ENCODE results near the gene MAGI2.

MAGI2 gene

GRCh38 chr7:78565784-78566183 is 887.7 kb downstream of the MAGI2 start:
- Histone ChIP-seq H3K14ac (ENCODE audit: low read length) (no peak overlapping the region), H2AK5ac (ENCODE audit: low read depth, low read length) (no peak overlapping the region), H2BK15ac (ENCODE audit: low read length) (no peak overlapping the region), H3K4me3 (ENCODE audit: low read length in 2 of 2) (no peak overlapping the region), H2BK5ac (ENCODE audit: low read length) (no peak overlapping the region), H3K27me3 (ENCODE audit: control insufficient read depth in 3 of 3, insufficient read depth in 3 of 3, low read depth in 1 of 3, low read length in 3 of 3) (no peaks in the 10 kb centered on the region), H3K4ac (ENCODE audit: low read length) (no peak overlapping the region), H4K8ac (ENCODE audit: low read depth, low read length) (no peak overlapping the region), H3K36me3 (replicated peaks in 1 of 2; ENCODE audit: control insufficient read depth in 2 of 2, insufficient read depth in 2 of 2, low read length in 2 of 2) (no peaks in the 10 kb centered on the region), H3K18ac (ENCODE audit: low read length) (no peak overlapping the region), H2BK120ac (ENCODE audit: low read depth, low read length) (no peak overlapping the region), H3K23ac (ENCODE audit: low read depth, low read length, poor library complexity) (no peak overlapping the region), H2BK12ac (ENCODE audit: low read length) (no peak overlapping the region), H3K27ac (replicated peaks; ENCODE audit: low read length) (no peak overlapping the region), H3K4me2 (ENCODE audit: insufficient read depth, low read length, poor library complexity, severe bottlenecking) (no peak overlapping the region), H3K4me1 (ENCODE audit: control insufficient read depth in 2 of 2, insufficient read depth in 1 of 2, low read depth in 1 of 2, low read length in 2 of 2) (peaks cover 2 to 25% of the 10 kb centered on the region in 2 donors), H3K9ac (ENCODE audit: low read depth, low read length, poor library complexity) (no peak overlapping the region), H2AFZ (ENCODE audit: low read length) (no peak overlapping the region), H4K91ac (ENCODE audit: low read depth, low read length, poor library complexity) (no peak overlapping the region), H3K9me3 (replicated peaks in 1 of 2; ENCODE audit: control insufficient read depth in 2 of 2, insufficient read depth in 1 of 2, low read depth in 1 of 2, low read length in 2 of 2) (no peaks in the 10 kb centered on the region), H3K79me1 (ENCODE audit: low read depth, low read length) (no peaks in the 10 kb centered on the region)
- no CpG with 5 or more reads among the region's 5 CpGs for WGBS, 2 donors (ENCODE audit: extremely low coverage in 2 of 2, insufficient read length in 2 of 2, insufficient replicate concordance in 1 of 2)
- no peak for DNase-seq (ENCODE audit: low spot score)

GRCh38 chr7:78563191-78563590 is 890.3 kb downstream of the MAGI2 start:
- Histone ChIP-seq H3K14ac (ENCODE audit: low read length) (no peak overlapping the region), H2AFZ (ENCODE audit: low read length) (peak overlapping the region; percentile 56), H3K4me1 (ENCODE audit: control insufficient read depth in 2 of 2, insufficient read depth in 1 of 2, low read depth in 1 of 2, low read length in 2 of 2) (peaks cover 4 to 31% of the 10 kb centered on the region in 2 donors), H4K91ac (ENCODE audit: low read depth, low read length, poor library complexity) (no peak overlapping the region), H3K79me1 (ENCODE audit: low read depth, low read length) (no peaks in the 10 kb centered on the region), H2BK120ac (ENCODE audit: low read depth, low read length) (no peak overlapping the region), H3K9me3 (replicated peaks in 1 of 2; ENCODE audit: control insufficient read depth in 2 of 2, insufficient read depth in 1 of 2, low read depth in 1 of 2, low read length in 2 of 2) (no peaks in the 10 kb centered on the region), H3K27ac (replicated peaks; ENCODE audit: low read length) (no peak overlapping the region), H3K4me2 (ENCODE audit: insufficient read depth, low read length, poor library complexity, severe bottlenecking) (no peak overlapping the region), H3K4ac (ENCODE audit: low read length) (no peak overlapping the region), H3K9ac (ENCODE audit: low read depth, low read length, poor library complexity) (no peak overlapping the region), H2BK12ac (ENCODE audit: low read length) (no peak overlapping the region), H3K18ac (ENCODE audit: low read length) (no peak overlapping the region), H2BK15ac (ENCODE audit: low read length) (no peak overlapping the region), H3K36me3 (replicated peaks in 1 of 2; ENCODE audit: control insufficient read depth in 2 of 2, insufficient read depth in 2 of 2, low read length in 2 of 2) (no peaks in the 10 kb centered on the region), H3K4me3 (ENCODE audit: low read length in 2 of 2) (no peak overlapping the region), H2BK5ac (ENCODE audit: low read length) (no peak overlapping the region), H2AK5ac (ENCODE audit: low read depth, low read length) (no peak overlapping the region), H3K23ac (ENCODE audit: low read depth, low read length, poor library complexity) (no peak overlapping the region), H4K8ac (ENCODE audit: low read depth, low read length) (no peak overlapping the region), H3K27me3 (ENCODE audit: control insufficient read depth in 3 of 3, insufficient read depth in 3 of 3, low read depth in 1 of 3, low read length in 3 of 3) (no peaks in the 10 kb centered on the region)
- DNase-seq (ENCODE audit: low spot score) = no peak
- WGBS, 2 donors (ENCODE audit: extremely low coverage in 2 of 2, insufficient read length in 2 of 2, insufficient replicate concordance in 1 of 2) = no CpG with 5 or more reads among the region's 5 CpGs

GRCh38 chr7:78562191-78562590 is 891.3 kb downstream of the MAGI2 start:
- Histone ChIP-seq H3K14ac (ENCODE audit: low read length) (no peak overlapping the region), H3K79me1 (ENCODE audit: low read depth, low read length) (no peaks in the 10 kb centered on the region), H3K9me3 (replicated peaks in 1 of 2; ENCODE audit: control insufficient read depth in 2 of 2, insufficient read depth in 1 of 2, low read depth in 1 of 2, low read length in 2 of 2) (no peaks in the 10 kb centered on the region), H3K23ac (ENCODE audit: low read depth, low read length, poor library complexity) (no peak overlapping the region), H2BK5ac (ENCODE audit: low read length) (no peak overlapping the region), H3K4me1 (ENCODE audit: control insufficient read depth in 2 of 2, insufficient read depth in 1 of 2, low read depth in 1 of 2, low read length in 2 of 2) (peaks cover 4 to 28% of the 10 kb centered on the region in 2 donors), H3K4me2 (ENCODE audit: insufficient read depth, low read length, poor library complexity, severe bottlenecking) (no peak overlapping the region), H2BK15ac (ENCODE audit: low read length) (no peak overlapping the region), H3K18ac (ENCODE audit: low read length) (no peak overlapping the region), H3K27me3 (ENCODE audit: control insufficient read depth in 3 of 3, insufficient read depth in 3 of 3, low read depth in 1 of 3, low read length in 3 of 3) (no peaks in the 10 kb centered on the region), H3K27ac (replicated peaks; ENCODE audit: low read length) (no peak overlapping the region), H2BK12ac (ENCODE audit: low read length) (no peak overlapping the region), H3K36me3 (replicated peaks in 1 of 2; ENCODE audit: control insufficient read depth in 2 of 2, insufficient read depth in 2 of 2, low read length in 2 of 2) (no peaks in the 10 kb centered on the region), H3K4ac (ENCODE audit: low read length) (no peak overlapping the region), H3K9ac (ENCODE audit: low read depth, low read length, poor library complexity) (no peak overlapping the region), H2AFZ (ENCODE audit: low read length) (peak overlapping the region; percentile 56), H3K4me3 (ENCODE audit: low read length in 2 of 2) (no peak overlapping the region), H4K8ac (ENCODE audit: low read depth, low read length) (no peak overlapping the region), H4K91ac (ENCODE audit: low read depth, low read length, poor library complexity) (no peak overlapping the region), H2AK5ac (ENCODE audit: low read depth, low read length) (no peak overlapping the region), H2BK120ac (ENCODE audit: low read depth, low read length) (no peak overlapping the region)
- no peak for DNase-seq (ENCODE audit: low spot score)

- no peak for DNase-seq (ENCODE audit: low spot score)
- Histone ChIP-seq H2AK5ac (ENCODE audit: low read depth, low read length) (no peak overlapping the region), H2AFZ (ENCODE audit: low read length) (no peak overlapping the region), H2BK12ac (ENCODE audit: low read length) (no peak overlapping the region), H3K36me3 (replicated peaks in 1 of 2; ENCODE audit: control insufficient read depth in 2 of 2, insufficient read depth in 2 of 2, low read length in 2 of 2) (no peaks in the 10 kb centered on the region), H3K14ac (ENCODE audit: low read length) (no peak overlapping the region), H3K27me3 (ENCODE audit: control insufficient read depth in 3 of 3, insufficient read depth in 3 of 3, low read depth in 1 of 3, low read length in 3 of 3) (no peaks in the 10 kb centered on the region), H3K4me3 (ENCODE audit: low read length in 2 of 2) (no peak overlapping the region), H2BK5ac (ENCODE audit: low read length) (no peak overlapping the region), H3K23ac (ENCODE audit: low read depth, low read length, poor library complexity) (no peak overlapping the region), H4K8ac (ENCODE audit: low read depth, low read length) (no peak overlapping the region), H3K9me3 (replicated peaks in 1 of 2; ENCODE audit: control insufficient read depth in 2 of 2, insufficient read depth in 1 of 2, low read depth in 1 of 2, low read length in 2 of 2) (no peaks in the 10 kb centered on the region), H3K18ac (ENCODE audit: low read length) (no peak overlapping the region), H3K4me1 (ENCODE audit: control insufficient read depth in 2 of 2, insufficient read depth in 1 of 2, low read depth in 1 of 2, low read length in 2 of 2) (peaks cover 4 to 25% of the 10 kb centered on the region in 2 donors), H3K27ac (replicated peaks; ENCODE audit: low read length) (no peak overlapping the region), H4K91ac (ENCODE audit: low read depth, low read length, poor library complexity) (no peak overlapping the region), H3K9ac (ENCODE audit: low read depth, low read length, poor library complexity) (no peak overlapping the region), H3K4me2 (ENCODE audit: insufficient read depth, low read length, poor library complexity, severe bottlenecking) (no peak overlapping the region), H2BK120ac (ENCODE audit: low read depth, low read length) (no peak overlapping the region), H3K79me1 (ENCODE audit: low read depth, low read length) (no peaks in the 10 kb centered on the region), H2BK15ac (ENCODE audit: low read length) (no peak overlapping the region), H3K4ac (ENCODE audit: low read length) (no peak overlapping the region)
- WGBS, 2 donors (ENCODE audit: extremely low coverage in 2 of 2, insufficient read length in 2 of 2, insufficient replicate concordance in 1 of 2) = no CpG with 5 or more reads among the region's 3 CpGs
Observed at GRCh38 chr7:78558566-78558965, 894.9 kb downstream of the MAGI2 start.

Measured in neuronal stem cell (in vitro differentiated cells).